ENCODE results near the gene KLF12.

KLF12 gene

GRCh38 chr13:74103196-74103595 lies 31.0 kb downstream of the KLF12 start:
- H3K4me1 ChIP-seq (ENCODE audit: insufficient read depth, low read length, poor library complexity, severe bottlenecking): peaks cover 10% of the 10 kb centered on the region
- H3K36me3 ChIP-seq (ENCODE audit: insufficient read depth, low read length): no peaks in the 10 kb centered on the region
- no peak overlapping the region for H3K4me3 ChIP-seq (ENCODE audit: low read length, poor library complexity, severe bottlenecking)
- no peaks in the 10 kb centered on the region for H3K27me3 ChIP-seq (ENCODE audit: insufficient read depth, low read length, poor library complexity, severe bottlenecking)
- H3F3A ChIP-seq (ENCODE audit: low read depth): peaks cover 3% of the 10 kb centered on the region; the same call in 1 of the 2 replicates
- H3K9me3 ChIP-seq (ENCODE audit: insufficient read depth, low read depth, low read length): no peaks in the 10 kb centered on the region
- H2AFZ ChIP-seq (ENCODE audit: low read length): no peak overlapping the region
- H4K20me1 ChIP-seq (ENCODE audit: insufficient read depth, low read length, poor library complexity, severe bottlenecking): peaks cover 6% of the 10 kb centered on the region
- H3K79me2 ChIP-seq (ENCODE audit: insufficient read depth, low read length): peaks cover 88% of the 10 kb centered on the region
- no peak overlapping the region for H3K9ac ChIP-seq (ENCODE audit: low read depth, low read length, poor library complexity, severe bottlenecking)
- TF ChIP-seq, protein P1, sequence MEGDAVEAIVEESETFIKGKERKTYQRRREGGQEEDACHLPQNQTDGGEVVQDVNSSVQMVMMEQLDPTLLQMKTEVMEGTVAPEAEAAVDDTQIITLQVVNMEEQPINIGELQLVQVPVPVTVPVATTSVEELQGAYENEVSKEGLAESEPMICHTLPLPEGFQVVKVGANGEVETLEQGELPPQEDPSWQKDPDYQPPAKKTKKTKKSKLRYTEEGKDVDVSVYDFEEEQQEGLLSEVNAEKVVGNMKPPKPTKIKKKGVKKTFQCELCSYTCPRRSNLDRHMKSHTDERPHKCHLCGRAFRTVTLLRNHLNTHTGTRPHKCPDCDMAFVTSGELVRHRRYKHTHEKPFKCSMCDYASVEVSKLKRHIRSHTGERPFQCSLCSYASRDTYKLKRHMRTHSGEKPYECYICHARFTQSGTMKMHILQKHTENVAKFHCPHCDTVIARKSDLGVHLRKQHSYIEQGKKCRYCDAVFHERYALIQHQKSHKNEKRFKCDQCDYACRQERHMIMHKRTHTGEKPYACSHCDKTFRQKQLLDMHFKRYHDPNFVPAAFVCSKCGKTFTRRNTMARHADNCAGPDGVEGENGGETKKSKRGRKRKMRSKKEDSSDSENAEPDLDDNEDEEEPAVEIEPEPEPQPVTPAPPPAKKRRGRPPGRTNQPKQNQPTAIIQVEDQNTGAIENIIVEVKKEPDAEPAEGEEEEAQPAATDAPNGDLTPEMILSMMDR (conservative IDR thresholded peaks at IDR 0.05; ENCODE audit: low read length): no peak
- no peak for TF ChIP-seq EZH2phosphoT487 (IDR thresholded peaks at IDR 0.05; ENCODE audit: borderline replicate concordance)
- H3K4me2 ChIP-seq (ENCODE audit: low read depth, low read length, poor library complexity, severe bottlenecking): no peak overlapping the region
- H3K9me2 ChIP-seq (replicated peaks; ENCODE audit: low read depth, low read length): no peaks in the 10 kb centered on the region

DNA sequence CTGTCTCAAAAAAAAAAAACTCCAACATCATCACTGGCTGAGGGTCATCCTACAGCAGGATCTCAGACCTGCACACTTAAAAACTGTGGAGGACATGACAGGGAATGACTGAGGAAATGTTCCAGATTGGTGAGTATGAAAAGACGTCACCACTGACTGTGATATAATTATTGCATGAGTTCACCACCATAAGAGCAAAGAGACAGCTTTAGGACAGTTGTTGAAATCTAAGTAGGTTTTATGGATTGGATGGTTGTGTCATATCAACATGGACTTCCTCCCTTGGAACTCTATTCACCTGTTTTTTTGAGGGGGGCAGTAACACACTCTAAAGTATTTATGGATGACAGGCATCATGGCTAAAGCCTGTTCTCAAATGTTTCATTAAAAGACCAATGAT lies 31.5 kb downstream of the KLF12 start:
- peaks cover 6% of the 10 kb centered on the region for H4K20me1 ChIP-seq (ENCODE audit: insufficient read depth, low read length, poor library complexity, severe bottlenecking)
- H3K9ac ChIP-seq (ENCODE audit: low read depth, low read length, poor library complexity, severe bottlenecking): no peak overlapping the region
- peaks cover 90% of the 10 kb centered on the region for H3K79me2 ChIP-seq (ENCODE audit: insufficient read depth, low read length)

GRCh38 chr13:74101436-74101835 lies 32.8 kb downstream of the KLF12 start:
- Histone ChIP-seq H3K9me3 (ENCODE audit: insufficient read depth, low read depth, low read length) (no peaks in the 10 kb centered on the region), H2AFZ (ENCODE audit: low read length) (no peak overlapping the region), H3K4me2 (ENCODE audit: low read depth, low read length, poor library complexity, severe bottlenecking) (no peak overlapping the region), H3K79me2 (ENCODE audit: insufficient read depth, low read length) (peaks cover 88% of the 10 kb centered on the region), H3K4me1 (ENCODE audit: insufficient read depth, low read length, poor library complexity, severe bottlenecking) (peaks cover 10% of the 10 kb centered on the region), H3K27me3 (ENCODE audit: insufficient read depth, low read length, poor library complexity, severe bottlenecking) (no peaks in the 10 kb centered on the region), H3K36me3 (ENCODE audit: insufficient read depth, low read length) (no peaks in the 10 kb centered on the region), H3K9ac (ENCODE audit: low read depth, low read length, poor library complexity, severe bottlenecking) (no peak overlapping the region), H4K20me1 (ENCODE audit: insufficient read depth, low read length, poor library complexity, severe bottlenecking) (peaks cover 6% of the 10 kb centered on the region), H3K4me3 (ENCODE audit: low read length, poor library complexity, severe bottlenecking) (no peak overlapping the region), H3K9me2 (replicated peaks; ENCODE audit: low read depth, low read length) (no peaks in the 10 kb centered on the region), H3F3A (ENCODE audit: low read depth) (peaks cover 3% of the 10 kb centered on the region; the same call in 1 of the 2 replicates)
- TF ChIP-seq, protein P1 (conservative IDR thresholded peaks at IDR 0.05; ENCODE audit: low read length): no peak
- TF ChIP-seq EZH2phosphoT487 (IDR thresholded peaks at IDR 0.05; ENCODE audit: borderline replicate concordance): no peak

More for the DNA sequence above, 31.5 kb downstream of the KLF12 start:
- Histone ChIP-seq H3K27me3 (ENCODE audit: insufficient read depth, low read length, poor library complexity, severe bottlenecking) (no peaks in the 10 kb centered on the region), H3K9me3 (ENCODE audit: insufficient read depth, low read depth, low read length) (no peaks in the 10 kb centered on the region), H3K4me2 (ENCODE audit: low read depth, low read length, poor library complexity, severe bottlenecking) (no peak overlapping the region), H3F3A (ENCODE audit: low read depth) (peaks cover 3% of the 10 kb centered on the region; the same call in 1 of the 2 replicates), H3K36me3 (ENCODE audit: insufficient read depth, low read length) (no peaks in the 10 kb centered on the region), H2AFZ (ENCODE audit: low read length) (no peak overlapping the region), H3K4me3 (ENCODE audit: low read length, poor library complexity, severe bottlenecking) (no peak overlapping the region), H3K9me2 (replicated peaks; ENCODE audit: low read depth, low read length) (no peaks in the 10 kb centered on the region), H3K4me1 (ENCODE audit: insufficient read depth, low read length, poor library complexity, severe bottlenecking) (peaks cover 10% of the 10 kb centered on the region)
- TF ChIP-seq, protein P1 (conservative IDR thresholded peaks at IDR 0.05; ENCODE audit: low read length): no peak
- no peak for TF ChIP-seq EZH2phosphoT487 (IDR thresholded peaks at IDR 0.05; ENCODE audit: borderline replicate concordance)
